ENCODE results near the gene SH2D4B.

The SH2D4B gene

GRCh38 chr10:80537736-80538480 is at the start of gene SH2D4B:
TSS of gene SH2D4B (plus strand) at chr10:80537902. CDS start at chr10:80538332, 430 bp downstream.
- H3K9me3 ChIP-seq (ENCODE audit: control insufficient read depth, low read depth, low read length): no peaks in the 10 kb centered on the region
- no peaks in the 10 kb centered on the region for H3K4me1 ChIP-seq (ENCODE audit: control insufficient read depth, low read depth, low read length)
- H3K27me3 ChIP-seq (ENCODE audit: control insufficient read depth, insufficient read depth, low read length): no peaks in the 10 kb centered on the region
- no peak within 1 kb of the TSS for H3K4me3 ChIP-seq (ENCODE audit: low read length)
- H3K9ac ChIP-seq (ENCODE audit: low read length): no peak within 1 kb of the TSS
- no peak within 1 kb of the TSS for H3K27ac ChIP-seq (ENCODE audit: low read length)
- H3K36me3 ChIP-seq (ENCODE audit: control insufficient read depth, low read depth, low read length): no peaks in the 10 kb centered on the region

GRCh38 chr10:80488539-80489066 is 49.1 kb upstream of the SH2D4B start:
- H3K9ac ChIP-seq (ENCODE audit: low read length): no peak overlapping the region
- H3K4me3 ChIP-seq (ENCODE audit: low read length): no peak overlapping the region
- H3K36me3 ChIP-seq (ENCODE audit: control insufficient read depth, low read depth, low read length): peaks cover 8% of the 10 kb centered on the region
- no peaks in the 10 kb centered on the region for H3K27me3 ChIP-seq (ENCODE audit: control insufficient read depth, insufficient read depth, low read length)
- H3K9me3 ChIP-seq (ENCODE audit: control insufficient read depth, low read depth, low read length): no peaks in the 10 kb centered on the region
- peaks cover 22% of the 10 kb centered on the region for H3K4me1 ChIP-seq (ENCODE audit: control insufficient read depth, low read depth, low read length)
- H3K27ac ChIP-seq (ENCODE audit: low read length): no peak overlapping the region

GRCh38 chr10:80489371-80490112 is 48.2 kb upstream of the SH2D4B start:
- H3K4me1 ChIP-seq (ENCODE audit: control insufficient read depth, low read depth, low read length): peaks cover 22% of the 10 kb centered on the region
- H3K27me3 ChIP-seq (ENCODE audit: control insufficient read depth, insufficient read depth, low read length): no peaks in the 10 kb centered on the region
- peaks cover 8% of the 10 kb centered on the region for H3K36me3 ChIP-seq (ENCODE audit: control insufficient read depth, low read depth, low read length)
- H3K4me3 ChIP-seq (ENCODE audit: low read length): no peak overlapping the region
- H3K27ac ChIP-seq (ENCODE audit: low read length): no peak overlapping the region
- H3K9me3 ChIP-seq (ENCODE audit: control insufficient read depth, low read depth, low read length): no peaks in the 10 kb centered on the region
- no peak overlapping the region for H3K9ac ChIP-seq (ENCODE audit: low read length)

- no peak overlapping the region for H3K4me3 ChIP-seq (ENCODE audit: low read length)
- peaks cover 10% of the 10 kb centered on the region for H3K4me1 ChIP-seq (ENCODE audit: control insufficient read depth, low read depth, low read length)
- H3K27me3 ChIP-seq (ENCODE audit: control insufficient read depth, insufficient read depth, low read length): no peaks in the 10 kb centered on the region
- H3K9ac ChIP-seq (ENCODE audit: low read length): no peak overlapping the region
- no peak overlapping the region for H3K27ac ChIP-seq (ENCODE audit: low read length)
- peaks cover 8% of the 10 kb centered on the region for H3K36me3 ChIP-seq (ENCODE audit: control insufficient read depth, low read depth, low read length)
- H3K9me3 ChIP-seq (ENCODE audit: control insufficient read depth, low read depth, low read length): no peaks in the 10 kb centered on the region
Measured at GRCh38 chr10:80491251-80492102, 46.2 kb upstream of the SH2D4B start.

- Histone ChIP-seq H3K27me3 (ENCODE audit: control insufficient read depth, insufficient read depth, low read length) (no peaks in the 10 kb centered on the region), H3K4me1 (ENCODE audit: control insufficient read depth, low read depth, low read length) (no peaks in the 10 kb centered on the region), H3K9ac (ENCODE audit: low read length) (no peak overlapping the region), H3K9me3 (ENCODE audit: control insufficient read depth, low read depth, low read length) (no peaks in the 10 kb centered on the region), H3K27ac (ENCODE audit: low read length) (no peak overlapping the region), H3K4me3 (ENCODE audit: low read length) (no peak overlapping the region), H3K36me3 (ENCODE audit: control insufficient read depth, low read depth, low read length) (peaks cover 8% of the 10 kb centered on the region)
Measured at GRCh38 chr10:80492848-80493521, 44.7 kb upstream of the SH2D4B start.

- H3K4me1 ChIP-seq (ENCODE audit: control insufficient read depth, low read depth, low read length): no peaks in the 10 kb centered on the region
Measured at GRCh38 chr10:80493522-80494051, 44.1 kb upstream of the SH2D4B start.

GRCh38 chr10:80496555-80497172 is 41.0 kb upstream of the SH2D4B start:
- Histone ChIP-seq H3K4me3 (ENCODE audit: low read length) (no peak overlapping the region), H3K27ac (ENCODE audit: low read length) (no peak overlapping the region), H3K27me3 (ENCODE audit: control insufficient read depth, insufficient read depth, low read length) (no peaks in the 10 kb centered on the region), H3K9ac (ENCODE audit: low read length) (no peak overlapping the region), H3K36me3 (ENCODE audit: control insufficient read depth, low read depth, low read length) (no peaks in the 10 kb centered on the region), H3K4me1 (ENCODE audit: control insufficient read depth, low read depth, low read length) (no peaks in the 10 kb centered on the region), H3K9me3 (ENCODE audit: control insufficient read depth, low read depth, low read length) (no peaks in the 10 kb centered on the region)

More at GRCh38 chr10:80493522-80494051, 44.1 kb upstream of the SH2D4B start:
- Histone ChIP-seq H3K36me3 (ENCODE audit: control insufficient read depth, low read depth, low read length) (peaks cover 8% of the 10 kb centered on the region), H3K27ac (ENCODE audit: low read length) (no peak overlapping the region), H3K27me3 (ENCODE audit: control insufficient read depth, insufficient read depth, low read length) (no peaks in the 10 kb centered on the region), H3K4me3 (ENCODE audit: low read length) (no peak overlapping the region), H3K9me3 (ENCODE audit: control insufficient read depth, low read depth, low read length) (no peaks in the 10 kb centered on the region), H3K9ac (ENCODE audit: low read length) (no peak overlapping the region)

GRCh38 chr10:80497187-80498077 is 40.3 kb upstream of the SH2D4B start:
- H3K27ac ChIP-seq (ENCODE audit: low read length): no peak overlapping the region
- no peaks in the 10 kb centered on the region for H3K4me1 ChIP-seq (ENCODE audit: control insufficient read depth, low read depth, low read length)
- H3K9me3 ChIP-seq (ENCODE audit: control insufficient read depth, low read depth, low read length): no peaks in the 10 kb centered on the region
- no peaks in the 10 kb centered on the region for H3K27me3 ChIP-seq (ENCODE audit: control insufficient read depth, insufficient read depth, low read length)
- H3K9ac ChIP-seq (ENCODE audit: low read length): no peak overlapping the region
- no peaks in the 10 kb centered on the region for H3K36me3 ChIP-seq (ENCODE audit: control insufficient read depth, low read depth, low read length)
- no peak overlapping the region for H3K4me3 ChIP-seq (ENCODE audit: low read length)

GRCh38 chr10:80498078-80498832 is 39.4 kb upstream of the SH2D4B start:
- no peak overlapping the region for H3K4me3 ChIP-seq (ENCODE audit: low read length)
- no peaks in the 10 kb centered on the region for H3K9me3 ChIP-seq (ENCODE audit: control insufficient read depth, low read depth, low read length)
- H3K36me3 ChIP-seq (ENCODE audit: control insufficient read depth, low read depth, low read length): no peaks in the 10 kb centered on the region
- no peak overlapping the region for H3K9ac ChIP-seq (ENCODE audit: low read length)
- no peak overlapping the region for H3K27ac ChIP-seq (ENCODE audit: low read length)
- H3K4me1 ChIP-seq (ENCODE audit: control insufficient read depth, low read depth, low read length): peaks cover 4% of the 10 kb centered on the region
- no peaks in the 10 kb centered on the region for H3K27me3 ChIP-seq (ENCODE audit: control insufficient read depth, insufficient read depth, low read length)

All from iPS-18a (cell line).